ENCODE measurements around the gene RNF133.
"Not testable (repeated sequence)": the region's sequence is repeated elsewhere in the genome, so short reads cannot be mapped to it uniquely, and the experiment has no call there.

Gene RNF133

GRCh38 chr7:122689346-122690109 is 9.4 kb downstream of the RNF133 start:
- DNase-seq (ENCODE audit: low spot score): no peak

- no peak for DNase-seq (ENCODE audit: low spot score)
Measured at GRCh38 chr7:122688400-122688998, 10.4 kb downstream of the RNF133 start.

- DNase-seq (ENCODE audit: low spot score): no peak
Measured at GRCh38 chr7:122686360-122686878, 12.5 kb downstream of the RNF133 start.

GRCh38 chr7:122684504-122684903 is 14.4 kb downstream of the RNF133 start:
- DNase-seq (ENCODE audit: low spot score): no peak

GRCh38 chr7:122682815-122683550 is 15.9 kb downstream of the RNF133 start:
- DNase-seq (ENCODE audit: low spot score): no peak

GRCh38 chr7:122681186-122681585 is 17.7 kb downstream of the RNF133 start:
- DNase-seq (ENCODE audit: low spot score): not testable (repeated sequence)

GRCh38 chr7:122679813-122680212 is 19.1 kb downstream of the RNF133 start:
- DNase-seq (ENCODE audit: low spot score): no peak

GRCh38 chr7:122679269-122679709 is 19.6 kb downstream of the RNF133 start:
- DNase-seq (ENCODE audit: low spot score): not testable (repeated sequence)

GRCh38 chr7:122677149-122677548 is 21.8 kb downstream of the RNF133 start:
- no peak for DNase-seq (ENCODE audit: low spot score)

- no peak for DNase-seq (ENCODE audit: low spot score)
Measured at GRCh38 chr7:122676466-122676865, 22.5 kb downstream of the RNF133 start.

- no peak for DNase-seq (ENCODE audit: low spot score)
Measured at GRCh38 chr7:122675621-122676020, 23.3 kb downstream of the RNF133 start.

- DNase-seq (ENCODE audit: low spot score): no peak
Measured at GRCh38 chr7:122675011-122675410, 23.9 kb downstream of the RNF133 start.

- DNase-seq (ENCODE audit: low spot score): no peak
Measured at GRCh38 chr7:122674502-122674901, 24.4 kb downstream of the RNF133 start.

GRCh38 chr7:122673951-122674350 is 25.0 kb downstream of the RNF133 start:
- DNase-seq (ENCODE audit: low spot score): no peak

- no peak for DNase-seq (ENCODE audit: low spot score)
Measured at GRCh38 chr7:122672536-122672935, 26.4 kb downstream of the RNF133 start.

- no peak for DNase-seq (ENCODE audit: low spot score)
Measured at GRCh38 chr7:122663733-122664132, 35.2 kb downstream of the RNF133 start.

- no peak for DNase-seq (ENCODE audit: low spot score)
Measured at GRCh38 chr7:122658856-122659255, 40.1 kb downstream of the RNF133 start.

GRCh38 chr7:122653685-122654084 is 45.2 kb downstream of the RNF133 start:
- no peak for DNase-seq (ENCODE audit: low spot score)

- DNase-seq (ENCODE audit: low spot score): no peak
Measured at GRCh38 chr7:122652876-122653275, 46.0 kb downstream of the RNF133 start.

GRCh38 chr7:122651451-122651850 is 47.5 kb downstream of the RNF133 start:
- DNase-seq (ENCODE audit: low spot score): no peak
